Right lung (tissue), 5 donors: ENCODE data around the gene PC. TPM values are rescaled to one million over a fixed set of nuclear protein-coding genes. Genes with fewer than 3 reads are reported as not detected.

Experiments
- DNase-seq, 2 donors: peaks; one replicate each; pipeline ENCODE4 v3.0.0-alpha.2; 2013
- polyA plus RNA-seq, 5 donors: library from polyadenylated mRNA; unstranded; fragments of 120-200 nt; gene quantifications; one replicate each; pipeline versions ENCODE4 v1.2.1 to v1.2.3, GENCODE V29; 2013; ENCODE audit warnings: inconsistent platforms in 1 of 5, low replicate concordance in 1 of 5; ENCODE audit not compliant: insufficient read length in 5 of 5, insufficient read depth in 1 of 5

The PC gene
- polyA plus RNA-seq, 5 donors, result 6.4 to 14.1 (median 8.0) TPM

DNA sequence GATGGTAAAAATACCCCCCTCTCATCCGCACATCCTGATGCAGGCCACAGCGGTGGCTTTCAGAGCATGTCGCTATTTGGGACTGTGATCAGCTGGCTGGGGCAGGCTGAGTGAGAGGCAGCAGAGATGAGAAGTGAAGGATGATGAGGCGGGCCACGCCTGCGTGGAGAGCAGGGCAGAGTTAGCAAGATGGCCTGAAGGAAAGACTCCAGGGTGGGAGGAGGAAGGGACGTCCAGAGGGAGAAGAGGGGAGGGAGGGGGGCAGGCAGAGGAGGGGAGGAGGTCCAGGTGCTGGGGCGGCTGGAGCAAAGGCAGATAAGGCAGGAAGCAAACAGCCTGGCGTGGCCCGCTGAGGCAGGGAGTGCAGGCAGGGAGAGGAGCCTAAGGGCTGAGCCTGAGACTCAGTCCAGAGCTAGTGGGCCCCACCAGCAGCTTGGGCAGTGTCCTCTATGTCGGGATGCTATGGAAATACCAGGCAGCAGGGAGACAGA, 72.2 kb downstream of the PC start:
- DNase-seq, result no peak

DNA sequence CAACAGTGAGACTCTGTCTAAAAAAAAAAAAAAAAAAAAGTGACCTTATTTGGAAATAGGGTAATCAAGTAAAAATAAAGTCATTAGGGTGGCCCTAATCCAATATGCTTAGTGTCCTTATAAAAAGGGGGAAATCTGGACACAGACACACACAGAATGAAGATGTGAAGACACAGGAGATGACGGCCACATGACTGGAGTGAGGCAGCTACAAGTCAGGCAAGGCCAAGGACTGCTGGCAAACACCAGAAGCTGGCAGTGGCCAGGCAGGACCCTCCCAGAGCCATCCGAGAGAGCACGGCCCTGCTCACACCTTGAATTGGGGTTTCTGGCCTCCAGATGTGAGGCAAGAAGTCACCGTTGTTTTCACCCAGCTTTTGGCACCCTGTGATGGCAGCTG, 72.7 kb downstream of the PC start:
- no peak for DNase-seq

DNA sequence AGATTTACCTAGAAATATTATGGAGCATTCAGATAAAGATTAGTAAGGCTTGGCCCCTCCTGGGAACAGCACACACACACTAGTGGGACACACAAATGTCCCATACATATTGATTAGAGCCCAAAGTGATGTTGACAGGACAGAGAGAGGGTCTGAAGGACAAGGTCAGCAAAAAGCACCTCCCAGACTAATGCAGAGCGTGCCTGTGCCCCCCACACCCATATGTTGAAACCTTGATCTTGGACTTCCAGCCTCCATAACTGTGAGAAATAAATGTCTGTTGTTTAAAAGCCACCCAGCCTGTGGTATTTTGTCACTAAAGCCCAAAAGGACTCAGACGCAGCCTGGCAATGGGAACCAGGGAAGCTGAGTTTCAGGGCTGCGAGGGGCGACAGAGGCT, 73.7 kb downstream of the PC start:
- DNase-seq, result no peak

DNA sequence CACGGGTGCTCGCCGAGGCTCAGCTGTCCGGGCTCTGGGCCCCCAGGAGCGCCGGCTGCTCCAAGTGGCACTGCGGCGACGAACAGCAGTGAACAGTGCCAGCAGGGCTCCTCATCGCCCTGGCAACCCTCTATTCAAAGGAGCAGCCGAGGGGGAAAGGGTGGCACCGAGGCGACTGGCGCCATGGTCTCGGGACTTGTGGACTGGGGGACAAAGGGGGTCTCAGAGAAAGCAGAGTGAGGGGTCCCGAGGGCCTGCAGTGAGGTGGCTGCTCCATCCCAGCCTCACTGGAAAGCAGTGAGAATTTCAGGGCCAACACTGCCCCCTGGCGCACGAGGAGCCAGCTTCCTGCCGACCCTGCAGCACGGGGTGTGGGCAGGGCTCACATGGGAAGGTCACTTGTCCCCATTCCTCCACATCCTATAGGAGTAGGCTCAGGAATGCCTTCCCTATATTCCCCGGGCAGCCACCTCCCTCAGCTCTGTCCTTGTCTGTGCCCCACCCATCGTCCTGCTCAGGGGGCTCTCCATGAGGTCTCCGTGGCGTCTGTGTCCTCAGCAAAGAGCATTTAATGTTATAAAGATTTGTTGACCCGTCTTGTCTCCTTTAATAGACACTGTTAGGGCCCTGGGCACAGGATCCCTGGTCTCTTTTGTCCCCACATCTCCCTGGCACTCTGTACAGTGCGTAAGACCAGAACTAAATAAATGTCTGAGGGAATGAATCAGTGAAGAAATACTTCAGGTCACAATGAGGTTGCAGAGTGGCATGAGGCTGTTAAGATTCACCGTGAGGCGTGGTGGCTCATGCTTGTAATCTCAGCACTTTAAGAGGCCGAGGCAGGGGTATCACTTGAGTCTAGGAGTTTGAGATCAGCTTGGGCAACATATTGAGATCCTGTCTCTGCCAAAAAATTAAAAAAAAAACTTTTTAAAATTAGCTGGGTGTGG, 74.9 kb downstream of the PC start:
- peak in 1 of 2 donors; percentile 47 for DNase-seq

DNA sequence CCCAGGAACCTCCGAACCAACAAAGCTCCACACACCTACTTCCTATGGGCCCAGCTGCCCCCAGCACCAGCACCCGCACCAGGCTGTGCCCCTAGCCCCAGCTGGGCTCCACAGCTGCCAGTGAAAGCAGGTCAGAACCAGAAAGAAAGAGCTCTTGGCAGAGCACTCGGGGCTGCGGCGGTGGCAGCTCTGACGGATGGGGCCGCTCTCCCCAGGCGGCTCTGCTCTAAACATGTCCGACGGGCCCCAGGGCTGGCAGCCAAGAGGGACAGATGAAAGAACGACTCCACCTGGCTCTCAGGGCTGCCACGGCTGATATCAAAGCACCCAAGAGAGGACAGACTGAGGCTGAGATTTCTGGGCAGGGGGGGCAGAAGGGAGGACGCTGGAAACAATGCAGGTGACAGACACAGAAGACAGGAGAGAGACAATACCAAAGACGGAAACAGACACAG, 75.6 kb downstream of the PC start:
- DNase-seq, result no peak

DNA sequence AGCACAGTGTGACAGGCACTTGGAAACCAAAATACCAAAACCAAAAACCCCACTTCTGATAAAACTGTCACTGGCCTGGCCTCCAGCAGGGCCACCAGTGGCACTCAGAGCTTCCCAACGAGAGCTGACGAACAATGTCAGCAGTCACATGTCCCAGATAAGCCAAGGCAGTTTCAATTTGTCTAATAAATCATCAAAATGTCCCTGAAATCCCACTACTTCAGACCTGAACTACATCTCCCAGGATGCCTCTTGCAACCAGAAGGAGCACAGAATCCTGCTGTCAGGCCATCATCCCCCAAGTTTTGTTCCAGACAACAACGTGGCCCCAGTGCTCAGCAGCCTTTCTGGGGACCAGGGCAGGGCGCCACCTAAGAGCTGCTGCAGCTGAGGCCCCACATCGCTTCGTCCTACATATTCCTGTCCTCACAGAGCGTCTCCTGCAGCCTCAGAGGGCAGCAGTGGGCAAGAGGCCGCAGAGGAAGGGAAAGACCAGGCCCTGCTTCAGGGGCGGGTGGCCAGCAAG, 76.2 kb downstream of the PC start:
- no peak for DNase-seq

DNA sequence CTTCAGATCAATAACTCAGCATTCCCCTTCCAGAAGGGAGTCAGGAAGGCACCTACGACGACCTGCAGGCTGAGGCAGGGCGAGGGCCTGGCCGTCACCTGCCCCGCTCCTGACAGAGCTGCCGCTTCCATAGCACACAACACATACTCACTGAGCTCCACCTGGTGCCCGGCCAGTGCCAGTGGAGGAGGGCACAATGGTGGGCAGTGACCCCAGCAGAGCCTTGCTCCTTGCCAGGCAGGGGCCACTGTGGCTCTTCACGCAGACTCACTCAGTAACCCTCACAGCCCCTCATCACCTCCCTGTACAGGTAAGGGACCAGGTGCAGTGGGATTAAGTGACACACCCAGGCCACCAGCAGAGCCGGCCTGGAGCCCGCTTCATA, 76.7 kb downstream of the PC start:
- DNase-seq, result no peak

DNA sequence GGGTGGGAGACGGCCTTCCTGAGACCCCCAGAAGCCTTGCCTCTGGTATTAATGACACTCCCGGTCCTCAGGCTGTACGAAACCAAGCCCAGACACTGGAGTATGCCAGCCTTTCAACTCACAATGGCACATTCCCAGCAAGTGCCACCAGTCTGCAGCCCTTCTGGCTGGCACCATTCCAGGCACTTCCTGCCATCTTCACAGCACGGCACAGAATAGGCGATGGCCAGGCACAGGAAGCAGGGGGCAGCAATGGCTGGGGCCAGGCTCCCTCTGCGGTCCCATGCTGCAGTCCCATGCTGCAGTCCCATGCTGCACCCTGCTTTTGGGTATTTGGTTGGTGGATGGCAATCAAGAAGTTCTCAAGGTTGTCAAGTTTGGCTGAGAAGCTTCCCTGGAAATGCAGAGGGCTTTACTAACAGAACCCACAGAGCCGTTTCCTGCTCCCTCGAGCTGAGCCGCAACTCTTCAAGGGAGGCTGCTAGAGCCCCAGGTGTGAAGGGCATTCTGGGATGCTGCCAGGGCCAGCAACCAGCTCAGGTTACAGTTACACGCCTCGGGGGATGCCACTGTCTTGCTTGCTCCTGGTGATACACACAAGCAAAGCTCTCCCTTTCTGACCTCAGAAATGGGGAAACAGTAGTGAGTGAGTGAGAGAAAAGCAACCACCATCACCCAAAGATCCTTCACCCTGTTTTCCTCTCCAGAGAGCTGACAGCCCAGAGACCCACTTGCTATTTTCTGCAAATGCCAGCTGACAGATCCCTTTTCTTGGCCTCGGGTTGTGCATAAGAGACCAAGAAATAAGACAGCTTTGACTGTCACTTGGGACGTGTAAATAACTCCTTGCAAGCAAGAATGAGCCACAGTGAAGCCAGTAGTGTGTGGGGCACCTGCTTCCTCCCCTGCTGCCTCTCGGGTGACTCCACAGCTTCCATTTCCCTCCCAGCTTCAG, 77.4 kb downstream of the PC start:
- DNase-seq, result no peak

DNA sequence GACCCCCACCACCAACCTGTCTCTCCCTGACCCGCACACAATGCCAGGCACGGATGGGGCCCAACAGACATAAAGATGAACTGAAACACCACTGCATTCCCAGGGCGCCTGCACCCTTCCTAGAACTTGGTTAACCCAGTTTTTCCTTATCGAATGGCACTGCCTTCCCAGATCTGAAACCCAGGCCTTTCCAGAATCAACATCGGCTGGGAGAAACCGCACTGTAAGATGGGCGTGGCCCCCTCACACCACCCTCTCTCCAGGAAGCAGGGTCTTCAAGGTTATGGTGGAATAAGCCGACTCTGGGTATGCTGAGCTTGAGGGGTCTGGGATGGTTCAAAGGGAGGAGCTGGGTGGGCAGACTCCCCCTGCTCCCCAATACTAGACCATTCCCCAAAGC, 78.2 kb downstream of the PC start:
- no peak for DNase-seq

DNA sequence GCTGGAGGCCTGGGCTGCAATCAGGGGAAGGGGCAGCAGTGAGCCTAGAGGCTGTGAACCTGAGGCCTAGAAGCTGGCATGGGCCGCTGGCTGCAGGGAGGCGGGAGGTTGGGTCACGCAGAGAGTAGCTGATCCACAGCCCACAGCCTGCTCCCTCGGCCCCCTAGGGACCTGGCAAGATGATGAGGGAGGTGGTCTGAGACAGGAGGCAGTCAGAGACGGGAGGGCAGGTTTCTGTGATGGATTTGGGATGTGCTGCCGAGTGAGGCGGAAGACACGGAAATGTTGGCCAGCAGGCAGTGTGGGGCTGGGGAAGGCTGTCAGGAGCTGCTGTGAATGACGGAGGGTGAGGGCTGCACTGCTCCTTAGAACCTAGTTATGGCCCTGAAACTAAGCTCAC, 78.6 kb downstream of the PC start:
- no peak for DNase-seq

DNA sequence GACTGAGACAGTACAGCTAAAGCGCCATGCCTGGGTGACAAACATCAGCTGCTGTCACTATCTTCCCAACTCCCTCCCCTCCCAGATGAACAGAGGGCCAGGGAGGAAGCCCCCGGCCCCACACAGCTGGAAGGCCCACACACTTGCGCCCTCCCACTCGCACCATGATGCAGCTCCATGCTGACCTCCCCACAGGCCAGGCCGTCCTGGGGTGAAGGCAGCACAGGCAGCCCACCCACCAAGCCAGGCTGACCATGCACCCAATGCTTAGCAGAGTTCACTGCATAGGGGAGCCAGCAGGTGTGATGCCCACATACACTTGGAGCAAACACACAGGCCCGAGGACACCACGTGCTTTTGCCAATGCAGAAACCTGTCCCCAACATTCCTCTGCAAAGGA, 79.2 kb downstream of the PC start:
- no peak for DNase-seq

DNA sequence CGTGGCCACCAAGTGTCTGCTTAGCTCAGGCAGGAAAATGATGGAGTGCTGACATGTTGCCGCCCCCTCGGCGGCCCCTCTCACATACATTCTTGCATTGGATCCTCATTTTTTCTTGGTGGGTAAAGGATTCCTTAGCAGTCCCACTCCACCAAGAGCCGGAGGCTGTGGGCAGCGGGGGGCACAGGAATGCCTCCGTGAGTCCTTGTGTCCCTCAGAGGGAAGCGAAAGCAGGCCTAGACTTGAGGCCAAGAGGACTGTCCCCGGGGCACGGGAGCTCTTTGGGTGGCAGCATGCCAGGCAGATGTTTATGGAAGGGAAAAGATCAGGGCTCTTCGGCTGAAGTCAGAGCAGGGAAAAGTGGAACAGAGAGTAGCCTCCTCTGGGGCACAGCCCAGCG, 79.7 kb downstream of the PC start:
- no peak for DNase-seq

DNA sequence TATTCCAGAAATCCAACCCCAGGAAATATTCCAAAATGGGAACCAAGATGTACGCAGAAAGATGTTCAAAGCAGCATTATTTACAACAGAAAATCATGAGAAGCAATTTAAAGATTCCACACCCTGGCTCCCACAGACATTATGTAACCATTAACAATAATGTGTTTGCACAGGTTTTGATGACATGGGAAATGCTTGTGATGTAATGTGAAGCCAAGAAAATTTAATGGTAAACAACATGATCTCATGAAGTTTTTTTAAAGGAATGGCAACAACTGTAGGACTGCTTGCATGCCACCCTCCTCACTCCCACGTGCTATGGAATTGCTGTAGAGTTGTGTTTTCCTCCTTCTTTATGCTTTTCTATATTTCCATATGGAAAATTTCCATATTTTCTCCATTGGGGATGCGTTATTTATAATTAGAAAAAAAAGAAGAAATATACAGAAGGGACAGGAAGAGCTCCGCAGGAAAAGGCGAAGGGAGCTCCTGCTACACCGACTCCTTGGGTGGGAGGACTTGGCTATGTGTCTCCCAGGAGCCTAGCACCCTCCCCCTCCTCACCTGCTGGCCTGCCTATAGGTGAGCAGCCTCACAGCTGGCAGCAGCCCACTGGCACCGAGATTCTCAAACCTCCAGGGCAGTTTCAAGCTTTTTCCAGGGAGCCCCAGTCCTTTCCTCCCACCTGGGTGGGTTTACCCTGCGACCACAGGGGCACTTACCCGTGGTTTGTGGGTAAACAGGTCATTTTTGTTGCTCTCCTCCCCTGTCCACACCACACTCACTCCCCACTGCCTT, 80.4 kb downstream of the PC start:
- no peak for DNase-seq

DNA sequence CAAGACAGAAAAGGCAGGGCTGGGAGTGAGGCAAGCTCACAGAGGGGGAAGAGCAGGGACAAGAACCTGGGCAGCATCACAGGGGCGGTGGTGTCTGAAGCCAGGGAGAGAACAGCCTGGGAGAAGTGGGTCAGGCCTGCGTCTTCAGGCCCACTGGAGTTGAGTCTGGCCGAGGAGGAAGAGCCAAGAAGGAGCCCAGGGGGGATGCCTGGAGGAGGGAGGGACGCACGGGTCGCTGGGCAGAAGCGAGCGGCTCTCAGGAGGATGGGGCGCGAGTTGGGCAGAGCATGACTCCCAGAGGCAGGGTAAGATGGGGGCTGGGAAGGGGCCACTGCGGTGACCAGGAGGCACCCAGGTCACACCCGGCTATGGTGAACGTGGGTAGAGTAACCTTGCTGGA, 82.8 kb downstream of the PC start:
- DNase-seq, result no peak

DNA sequence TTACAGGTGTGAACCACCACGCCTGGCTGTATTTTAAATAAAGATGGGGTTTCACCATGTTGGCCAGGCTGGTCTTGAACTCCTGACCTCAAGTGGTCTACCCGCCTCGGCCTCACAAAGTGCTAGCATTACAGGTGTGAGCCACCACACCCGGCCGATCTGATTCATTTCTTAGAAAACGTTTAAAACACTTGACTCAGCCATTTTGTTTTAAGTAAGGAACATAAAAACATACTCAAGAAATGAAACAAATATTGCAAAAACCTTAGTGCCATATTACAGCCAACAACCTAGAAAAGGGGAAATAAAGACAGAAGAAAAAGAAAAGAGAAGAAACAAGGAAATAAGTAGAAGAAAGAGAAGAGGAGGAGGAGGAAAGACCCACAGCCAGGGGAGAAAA, 84.0 kb downstream of the PC start:
- no peak for DNase-seq

DNA sequence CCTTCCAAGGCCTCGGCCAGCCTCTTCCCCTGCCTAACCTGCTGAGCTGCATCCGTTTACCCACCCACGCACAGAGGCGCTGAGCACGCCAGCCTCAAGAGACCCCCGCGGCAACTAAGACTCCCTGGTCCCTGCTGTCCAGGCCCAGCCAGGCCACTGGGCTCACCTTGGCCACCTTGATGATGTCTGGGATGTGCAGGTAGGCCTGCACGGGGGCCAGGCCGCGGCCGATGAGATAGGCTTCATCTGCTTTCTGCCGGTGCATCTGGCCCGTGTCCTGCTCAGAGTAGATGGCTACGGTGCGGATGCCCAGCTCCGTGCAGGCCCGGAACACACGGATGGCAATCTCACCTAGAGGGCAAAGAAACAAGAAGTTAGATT, 86.7 kb downstream of the PC start:
- no peak for DNase-seq

DNA sequence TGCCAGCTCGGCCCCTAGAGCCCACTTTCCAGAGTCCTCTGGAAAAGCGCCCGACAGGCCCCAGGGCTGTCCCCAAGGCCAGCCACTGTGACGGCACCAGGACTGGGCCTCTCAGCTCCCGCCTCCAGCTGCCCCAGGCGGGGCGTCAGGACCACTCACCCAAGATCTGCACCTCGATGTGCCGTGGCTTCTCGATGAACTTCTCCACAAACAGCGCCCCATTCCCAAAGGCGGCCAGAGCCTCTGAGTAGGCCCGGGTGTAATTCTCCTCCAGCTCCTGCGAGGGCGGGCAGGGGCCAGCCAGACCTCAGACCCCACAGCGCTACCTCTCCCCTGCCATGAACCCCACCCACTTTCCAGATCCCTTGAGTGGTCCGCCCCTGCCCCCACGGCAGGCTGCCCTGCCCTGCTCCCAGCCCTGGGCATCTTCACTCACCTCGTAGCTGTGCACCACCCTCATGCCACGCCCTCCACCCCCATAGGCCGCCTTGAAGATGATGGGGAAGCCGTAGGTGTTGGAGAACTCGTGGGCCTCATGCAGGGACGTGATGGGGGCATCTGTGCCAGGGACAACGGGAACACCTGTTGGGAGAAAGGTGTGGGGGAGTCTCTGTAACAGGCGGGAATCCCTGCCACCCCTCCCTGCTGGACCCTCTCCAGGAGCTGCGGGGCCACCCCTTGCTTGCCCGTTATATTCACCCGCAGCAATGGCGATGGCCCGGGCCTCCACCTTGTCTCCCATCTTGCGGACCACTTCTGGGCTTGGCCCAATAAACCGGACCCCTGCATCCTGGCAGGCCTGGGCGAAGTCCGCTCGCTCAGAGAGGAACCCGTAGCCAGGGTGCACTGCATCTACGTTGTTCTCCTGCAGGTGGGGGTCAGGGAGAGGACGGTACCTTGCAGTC, 87.3 kb downstream of the PC start:
- DNase-seq, result no peak

DNA sequence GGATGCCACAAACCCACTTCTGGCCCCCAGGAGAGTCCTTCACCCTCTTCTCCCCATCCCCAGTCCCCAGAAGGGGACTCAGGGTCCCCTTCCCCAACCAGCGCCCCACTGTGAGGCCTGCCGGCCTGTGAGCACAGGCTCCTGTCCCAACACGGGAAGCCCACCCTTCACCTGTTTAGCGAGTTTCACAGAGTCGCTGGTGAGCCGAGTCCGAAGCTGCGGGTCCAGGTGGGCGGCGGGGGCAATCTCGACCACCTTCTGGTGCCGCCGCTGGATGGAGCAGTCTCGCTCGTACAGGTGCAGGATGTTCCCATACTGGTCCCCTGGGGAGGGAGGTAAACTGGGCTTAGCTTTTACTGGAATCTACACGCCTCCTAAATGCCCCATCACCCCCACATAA, 88.1 kb downstream of the PC start:
- no peak for DNase-seq

DNA sequence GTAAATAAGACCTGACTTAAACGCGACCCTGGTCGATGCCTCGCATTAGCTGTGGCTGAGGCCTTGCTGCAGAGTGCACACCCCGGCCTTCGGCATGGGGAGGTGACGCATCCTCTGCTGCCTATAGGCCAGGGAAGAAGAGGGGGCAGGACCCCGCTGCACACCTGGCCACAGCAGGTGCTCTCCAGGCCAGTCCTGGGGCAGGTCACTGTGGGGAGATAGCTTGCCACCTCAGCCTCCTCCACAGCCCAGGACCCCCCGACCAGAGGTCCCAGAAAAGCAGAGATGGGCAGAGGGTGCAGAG, 88.7 kb downstream of the PC start:
- DNase-seq, result no peak

DNA sequence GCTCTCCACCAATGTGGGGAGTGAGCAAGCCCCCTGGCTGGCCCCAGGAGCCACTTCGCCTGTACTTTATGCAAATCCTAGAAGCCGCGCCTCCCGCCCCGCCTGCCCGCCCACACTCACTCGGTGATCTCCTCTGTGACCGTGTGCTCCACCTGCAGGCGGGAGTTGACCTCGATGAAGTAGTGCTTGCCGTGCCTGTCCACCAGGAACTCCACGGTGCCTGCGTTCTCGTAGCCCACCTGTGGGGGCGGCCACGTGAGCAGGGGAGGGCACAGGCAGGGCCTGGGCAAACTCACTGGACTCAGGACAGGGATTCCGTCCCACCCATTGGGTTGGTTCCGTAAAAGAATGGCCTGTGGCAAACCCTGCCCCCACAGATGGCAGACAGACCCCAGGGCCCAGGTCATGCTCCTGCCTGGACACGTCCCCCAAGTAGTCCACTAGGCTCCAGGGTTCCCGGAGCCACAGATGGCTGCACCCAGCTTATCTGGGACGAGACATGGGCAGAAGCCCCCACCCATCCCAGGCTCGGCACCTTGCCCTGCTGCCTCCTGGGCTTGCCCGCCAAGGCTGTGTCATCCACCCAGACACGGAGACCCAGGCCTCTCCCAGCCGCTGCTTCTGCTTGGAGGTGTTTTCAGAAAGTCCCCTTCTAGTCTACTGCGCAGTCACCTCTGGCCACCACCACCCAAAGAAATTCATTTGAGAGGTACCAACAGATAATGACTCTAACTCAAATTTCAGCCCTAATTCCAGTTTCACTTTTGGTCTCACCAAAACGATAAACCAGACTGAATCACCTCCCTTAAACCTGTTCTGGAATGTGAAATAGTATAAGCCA, 89.2 kb downstream of the PC start:
- DNase-seq, result no peak
